GM19238 (cell line): Measurements from ENCODE around the gene SEMA3A.

Source experiments
- DNase-seq: peaks from one replicate; pipeline ENCODE4 v3.0.0; 2011; ENCODE audit warnings: low spot score; ENCODE audit not compliant: insufficient read length

Gene SEMA3A

DNA sequence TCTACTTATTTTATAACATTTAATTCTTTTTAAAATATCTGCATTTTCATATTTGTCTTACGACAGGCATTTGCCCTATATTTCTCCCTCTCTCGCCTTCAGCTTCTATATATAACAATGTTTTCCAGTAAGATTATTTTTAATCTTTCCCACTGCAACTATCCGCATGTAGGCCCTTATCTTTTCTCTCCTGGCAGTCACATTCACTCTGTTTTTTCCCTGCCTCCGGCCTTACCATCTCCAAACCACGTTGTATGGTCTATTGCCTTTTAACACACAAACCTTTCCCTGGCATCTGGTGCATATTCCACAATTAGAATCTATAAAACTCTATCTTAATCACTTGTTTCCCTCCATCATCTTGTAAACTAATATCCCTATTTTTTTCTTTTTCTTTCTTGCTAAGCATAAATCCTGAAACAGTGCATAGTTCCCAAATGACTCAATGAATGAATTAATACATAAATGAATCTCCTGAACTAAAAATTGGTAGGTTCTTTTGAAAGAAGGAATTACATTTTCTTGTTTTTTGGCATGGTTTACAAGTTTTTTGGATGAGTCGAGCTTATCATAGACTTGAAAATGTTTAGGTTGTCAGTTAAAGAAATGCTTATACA lies 173.2 kb downstream of the SEMA3A start:
- no peak for DNase-seq

DNA sequence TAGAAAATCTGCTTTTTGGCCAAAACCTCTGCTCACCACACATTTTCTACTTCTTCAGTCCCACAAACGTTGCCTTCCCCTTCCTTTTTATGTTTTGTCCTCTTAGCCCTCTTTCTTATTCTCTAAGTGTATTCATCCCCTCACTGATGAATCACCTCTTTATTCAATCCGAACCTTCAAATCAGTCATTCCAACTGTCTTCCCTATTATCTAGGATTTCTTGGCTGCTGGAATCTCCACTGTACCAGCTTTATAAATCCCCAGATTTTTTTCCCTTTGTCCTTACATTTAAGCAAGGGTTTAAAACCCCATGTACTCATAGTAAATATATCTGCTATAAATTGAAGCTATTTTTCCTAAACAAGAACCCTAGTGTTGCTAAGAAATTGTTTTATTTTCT lies 176.9 kb downstream of the SEMA3A start:
- DNase-seq = no peak

DNA sequence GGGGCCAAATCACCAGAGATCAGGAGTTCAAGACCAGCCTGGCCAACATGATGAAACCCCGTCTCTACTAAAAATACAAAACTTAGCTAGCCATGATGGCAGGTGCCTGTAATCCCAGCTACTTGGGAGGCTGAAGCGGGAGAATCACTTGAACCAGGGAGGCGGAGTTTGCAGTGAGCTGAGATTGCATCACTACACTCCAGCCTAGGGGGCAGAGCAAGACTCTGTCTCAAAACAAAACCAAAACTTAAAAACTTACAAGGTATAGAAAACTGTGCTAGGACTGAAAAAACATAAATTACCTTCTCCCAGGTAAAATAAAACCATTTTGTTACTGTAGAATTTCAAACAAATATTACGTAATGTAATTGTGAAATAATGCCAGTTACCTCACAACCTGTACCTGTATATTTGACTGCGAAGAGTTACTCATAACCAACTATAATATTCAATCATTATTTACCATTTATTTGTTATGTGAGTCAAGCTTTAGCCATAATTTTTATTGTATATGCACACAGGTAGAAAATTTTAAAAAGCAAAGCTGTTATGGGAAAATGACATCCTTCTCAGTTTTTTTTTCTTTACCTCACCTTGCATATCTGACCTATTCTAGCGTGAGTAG lies 180.9 kb downstream of the SEMA3A start:
- no peak for DNase-seq

DNA sequence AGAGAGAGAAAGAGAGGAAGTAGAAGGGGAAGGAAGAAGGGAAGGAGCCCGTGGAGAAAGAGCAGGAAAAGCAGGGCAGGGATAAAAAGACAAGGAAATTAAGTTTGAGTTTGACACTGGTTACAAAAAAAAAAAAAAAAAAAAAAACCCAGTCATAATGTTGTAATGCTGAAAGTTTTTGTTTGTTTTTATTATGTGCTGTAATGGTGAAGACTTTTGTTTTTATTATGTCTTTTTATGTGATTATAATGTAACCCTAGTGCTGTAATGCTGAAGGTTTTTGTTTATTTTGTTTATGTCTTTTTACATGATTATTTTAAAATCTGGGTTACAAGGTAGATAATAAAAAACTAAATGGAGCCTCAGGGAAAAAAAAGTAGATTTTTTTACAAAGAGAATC lies 184.8 kb downstream of the SEMA3A start:
- no peak for DNase-seq

DNA sequence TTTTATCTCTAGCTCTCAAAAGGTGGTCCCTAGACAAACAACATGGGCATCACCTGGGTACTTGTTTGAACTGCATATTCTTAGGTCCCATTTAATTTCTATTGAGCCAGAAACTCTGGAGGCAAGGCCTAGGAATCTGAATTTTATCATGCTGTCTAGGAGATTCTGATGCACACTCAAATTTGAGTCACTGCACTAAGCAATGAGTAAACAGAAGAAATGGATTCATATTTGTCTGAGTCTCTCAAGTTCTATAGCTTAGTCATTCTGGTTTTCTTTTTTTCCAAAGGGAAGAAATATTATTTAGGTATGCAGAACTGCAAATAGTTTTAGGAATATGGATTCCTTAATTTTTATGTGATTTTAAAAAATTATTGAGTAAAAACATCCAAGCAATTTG lies 185.5 kb downstream of the SEMA3A start:
- no peak for DNase-seq

DNA sequence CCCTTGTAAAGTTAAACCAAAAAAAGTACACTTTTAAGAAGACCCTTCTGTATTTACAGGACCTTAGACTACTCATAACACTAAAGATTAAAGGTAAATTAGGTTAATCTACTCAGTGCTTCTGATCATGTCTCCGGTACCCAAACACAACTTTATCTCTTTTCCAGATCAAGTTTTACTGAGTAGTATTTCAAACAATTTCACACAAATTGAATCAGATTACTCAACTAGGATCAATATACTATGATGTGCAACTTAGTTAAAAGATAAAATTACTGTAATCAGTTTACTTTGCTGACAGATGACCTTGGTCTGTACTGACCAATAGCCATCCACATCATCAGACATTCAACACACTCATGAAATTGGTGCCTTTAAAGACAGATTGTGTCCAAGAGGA lies 191.4 kb downstream of the SEMA3A start:
- DNase-seq = no peak

DNA sequence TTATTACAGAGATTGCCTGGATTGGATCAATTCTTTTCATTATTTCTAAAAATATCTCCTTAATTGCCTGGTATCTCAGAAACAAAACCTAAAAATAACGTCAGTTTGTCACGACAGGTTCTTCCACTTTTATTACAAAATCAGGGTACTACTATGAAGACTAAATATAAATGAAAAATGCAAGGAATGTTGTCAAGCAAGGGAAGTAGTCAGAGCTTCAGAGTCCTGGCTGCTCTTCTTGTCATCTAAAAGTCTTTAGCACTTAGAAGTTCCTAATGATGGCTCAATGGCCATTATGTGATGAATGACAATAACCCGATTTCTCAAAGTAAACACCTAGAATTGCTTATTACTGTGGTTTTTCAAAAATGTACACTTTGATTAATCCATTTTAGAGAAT lies 192.2 kb downstream of the SEMA3A start:
- no peak for DNase-seq

DNA sequence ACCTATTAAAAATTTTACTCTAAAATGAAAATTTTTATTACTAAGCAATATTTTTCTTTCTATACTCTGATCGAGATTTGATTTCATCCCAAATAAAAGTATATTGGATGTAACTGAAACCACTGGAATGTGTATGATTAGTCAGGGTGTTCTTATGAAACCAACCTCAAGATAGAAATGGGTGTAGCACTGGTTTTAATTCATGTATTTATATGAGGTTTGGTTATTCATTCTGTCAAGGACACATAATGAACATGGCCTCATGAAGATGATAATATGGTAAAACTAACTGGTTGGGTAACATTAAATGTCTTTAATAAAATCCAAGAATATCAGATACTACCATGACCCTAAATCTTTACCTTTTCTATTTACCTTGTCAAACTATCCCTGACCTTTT lies 197.7 kb downstream of the SEMA3A start:
- DNase-seq = no peak

DNA sequence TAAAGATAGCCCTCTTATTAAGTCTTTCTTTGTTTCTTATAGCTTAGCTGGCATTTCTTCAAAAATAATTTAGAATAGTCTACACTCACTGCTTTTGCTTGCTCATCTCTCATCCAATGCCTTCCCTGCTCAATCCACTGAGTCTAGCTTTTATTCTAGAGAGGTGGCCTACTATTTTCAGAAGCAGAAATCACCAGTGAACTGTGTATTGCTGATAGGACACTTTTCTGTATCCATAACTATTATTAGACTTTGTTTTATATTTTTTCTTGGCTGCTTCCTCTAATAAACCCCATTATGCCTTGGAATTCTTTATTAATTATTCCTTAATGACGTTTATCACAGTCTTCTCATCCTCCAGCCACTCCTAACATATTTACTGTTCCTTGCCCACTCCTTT lies 206.8 kb downstream of the SEMA3A start:
- DNase-seq = no peak

DNA sequence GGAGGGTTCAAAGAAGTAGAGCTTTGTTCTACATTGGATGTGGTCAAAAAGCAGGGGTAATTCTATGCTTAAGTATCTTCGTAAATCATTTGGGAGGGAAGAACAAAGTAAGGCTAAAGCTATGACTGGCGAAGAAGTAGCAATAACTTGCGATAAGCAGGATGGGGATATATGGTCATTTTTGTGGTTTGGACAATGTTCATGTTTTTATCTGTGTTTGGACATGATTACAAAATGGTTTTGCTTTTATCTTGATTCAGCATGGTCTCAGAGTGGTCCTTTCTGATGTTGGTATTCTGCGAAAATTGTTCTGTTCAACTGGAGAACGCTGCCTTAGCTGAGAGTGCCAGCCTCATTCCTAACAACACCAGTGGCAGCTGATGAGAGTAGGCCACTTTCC lies 208.8 kb downstream of the SEMA3A start:
- DNase-seq = no peak

DNA sequence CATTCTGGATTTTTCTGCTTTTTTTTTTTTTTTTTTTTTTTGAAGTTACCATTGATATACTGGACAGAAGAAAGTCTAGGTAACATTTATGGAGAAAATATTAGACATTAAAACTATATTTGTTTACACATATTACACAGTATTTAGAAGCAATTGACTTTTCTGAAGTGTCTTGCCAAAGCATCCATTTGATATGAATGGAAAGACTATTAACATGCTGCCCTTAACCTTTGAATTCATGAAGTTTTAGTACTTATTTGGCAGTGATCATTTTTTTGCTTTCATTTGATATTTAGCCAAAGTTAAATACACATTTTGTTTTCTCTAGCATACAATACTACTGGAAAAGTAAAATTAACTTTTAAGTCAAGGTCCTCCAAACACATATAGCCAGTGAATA lies 210.0 kb downstream of the SEMA3A start:
- no peak for DNase-seq

DNA sequence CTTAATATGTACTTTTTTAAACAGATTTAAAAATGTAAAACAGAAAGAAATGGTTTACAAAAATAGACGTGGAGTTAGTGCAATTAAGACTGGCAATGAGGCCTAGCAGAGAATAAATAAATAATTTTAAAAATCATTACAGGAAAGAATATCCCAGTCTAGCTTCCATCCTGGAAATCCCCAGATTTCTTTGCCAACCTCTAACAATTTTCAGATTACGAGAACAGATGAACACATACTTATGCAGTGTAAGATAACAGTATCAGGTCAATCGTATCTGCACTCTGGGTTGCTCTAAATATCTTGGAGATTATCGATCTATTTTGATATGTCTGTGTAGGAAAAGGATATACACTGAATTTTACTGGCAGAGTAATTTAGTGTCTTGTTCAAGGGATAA lies 210.5 kb downstream of the SEMA3A start:
- no peak for DNase-seq

DNA sequence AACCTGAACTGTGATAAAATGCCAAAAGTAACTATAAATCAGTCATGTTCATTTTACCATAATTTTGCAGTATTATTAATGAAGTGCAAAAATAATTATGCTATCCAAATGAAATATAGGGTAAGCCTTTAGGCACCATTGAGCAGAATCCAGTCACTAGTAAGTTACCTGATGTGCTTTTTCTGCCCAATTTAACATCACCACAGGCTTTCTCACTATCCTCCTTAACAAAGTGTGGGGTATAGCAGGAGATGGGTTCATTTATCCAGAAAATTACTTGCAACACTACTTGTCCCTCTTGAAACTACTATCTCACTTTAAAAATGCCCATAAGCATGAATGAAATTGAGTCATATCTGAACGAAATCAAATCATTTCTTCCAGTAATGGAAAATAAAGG lies 211.0 kb downstream of the SEMA3A start:
- no peak for DNase-seq

DNA sequence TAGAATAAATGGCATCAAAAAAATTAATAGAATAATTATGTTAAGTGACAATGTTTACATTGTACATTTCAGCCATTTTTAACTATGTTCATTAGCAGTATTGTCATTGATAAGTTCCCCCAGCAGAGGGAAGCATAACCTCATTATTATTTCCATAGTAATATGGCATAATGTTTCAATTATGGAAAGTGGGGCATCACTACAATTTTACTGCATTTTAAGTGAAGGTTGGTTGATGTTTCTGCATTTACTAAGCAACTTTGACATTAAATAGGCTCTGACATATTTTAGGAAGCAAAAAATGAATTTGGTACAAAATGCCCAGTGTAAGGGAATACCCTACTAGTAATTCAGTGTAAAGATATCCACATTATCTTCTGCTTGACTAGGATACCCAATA lies 218.3 kb downstream of the SEMA3A start:
- no peak for DNase-seq

DNA sequence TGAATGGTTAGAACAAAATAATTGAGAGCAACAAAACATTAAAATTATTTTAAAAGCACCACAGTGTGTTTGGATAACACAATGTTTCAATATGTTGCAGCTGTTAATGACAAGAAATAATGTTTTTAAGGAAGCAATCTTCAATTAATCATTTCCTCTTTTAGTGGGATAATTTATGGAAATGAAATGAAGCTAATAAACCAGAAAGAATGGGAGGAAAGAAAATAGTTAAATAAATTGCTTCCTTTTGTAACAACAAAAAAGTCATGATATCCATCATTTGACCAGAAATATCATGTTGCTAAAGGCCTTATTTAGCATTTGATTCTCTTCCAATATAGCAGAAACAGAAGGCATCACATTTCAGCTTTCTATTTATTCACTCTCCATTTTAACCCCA lies 224.5 kb downstream of the SEMA3A start:
- no peak for DNase-seq

DNA sequence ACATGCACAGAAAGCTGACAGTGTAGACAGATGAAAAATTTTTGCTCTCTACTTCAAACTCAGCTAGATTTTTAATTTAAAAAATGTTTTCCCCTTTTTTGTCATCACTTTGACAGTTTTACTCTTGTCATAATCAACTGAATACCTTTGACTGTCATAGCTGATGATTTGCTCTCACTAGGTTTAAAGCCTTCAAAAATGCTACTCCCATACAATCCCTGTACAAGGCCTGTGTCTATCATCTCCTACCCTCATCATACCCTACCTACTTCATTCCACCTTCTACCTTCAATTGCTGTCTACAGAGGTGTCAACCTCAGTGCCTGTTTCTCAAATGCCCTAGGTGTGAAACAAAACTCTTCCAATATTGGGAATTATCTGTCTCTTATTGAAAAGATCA lies 230.3 kb downstream of the SEMA3A start:
- DNase-seq = no peak

DNA sequence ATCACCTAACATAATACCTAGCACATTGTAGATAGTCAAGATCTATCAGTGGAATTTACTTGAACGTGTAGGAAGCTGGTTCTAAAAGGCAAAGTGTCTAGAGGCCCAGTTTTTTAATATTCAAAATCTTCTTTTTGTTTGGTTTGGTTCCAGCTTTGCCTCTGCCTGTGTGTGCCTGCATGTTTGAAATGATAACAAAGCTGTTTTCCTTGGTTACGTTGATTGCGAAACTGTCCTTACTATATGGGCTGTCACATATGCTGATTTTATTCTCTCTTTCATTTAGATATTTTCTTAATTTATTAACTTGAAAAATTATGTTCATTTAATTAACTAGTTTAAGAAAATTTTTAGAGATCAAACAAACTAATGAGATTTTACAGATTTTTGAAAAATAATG lies 237.3 kb downstream of the SEMA3A start:
- DNase-seq = no peak

DNA sequence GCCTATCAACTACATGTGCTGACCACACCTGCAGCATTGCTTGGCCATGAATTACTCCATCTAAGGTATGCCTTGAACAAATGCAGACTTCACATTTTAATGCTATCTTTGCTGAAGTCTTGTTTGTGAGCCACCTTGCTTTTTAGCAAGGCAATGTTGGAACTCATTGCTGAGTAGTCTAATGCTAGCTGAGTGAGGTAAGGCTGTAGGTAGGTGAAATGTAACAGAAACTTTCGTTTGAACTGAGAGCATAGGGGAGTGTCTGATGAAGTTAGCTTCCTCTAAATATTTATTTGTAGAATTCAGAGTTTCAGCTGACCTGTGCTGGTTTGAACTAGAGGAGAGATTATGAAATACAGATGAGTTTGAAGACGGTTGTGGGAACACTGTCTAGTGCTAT lies 238.5 kb downstream of the SEMA3A start:
- DNase-seq = no peak

DNA sequence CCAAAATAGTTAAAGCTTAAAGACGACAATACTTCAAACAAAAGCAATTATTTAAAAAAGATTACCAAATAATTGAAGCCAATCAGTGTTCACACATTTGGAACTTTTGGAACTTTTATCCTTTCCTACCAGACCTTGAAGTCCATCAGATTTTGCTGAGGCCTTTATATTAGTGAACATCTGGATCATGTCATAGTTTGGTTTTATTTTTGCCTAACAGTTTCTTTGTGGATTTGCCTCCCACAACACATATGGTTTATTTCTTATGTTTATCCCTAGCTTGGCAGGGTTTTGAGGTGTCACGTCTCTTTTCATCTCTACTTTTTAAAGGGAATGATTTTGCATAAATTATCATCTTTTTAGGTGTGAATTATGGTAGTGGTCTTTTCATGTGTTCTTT lies 242.4 kb downstream of the SEMA3A start:
- no peak for DNase-seq

DNA sequence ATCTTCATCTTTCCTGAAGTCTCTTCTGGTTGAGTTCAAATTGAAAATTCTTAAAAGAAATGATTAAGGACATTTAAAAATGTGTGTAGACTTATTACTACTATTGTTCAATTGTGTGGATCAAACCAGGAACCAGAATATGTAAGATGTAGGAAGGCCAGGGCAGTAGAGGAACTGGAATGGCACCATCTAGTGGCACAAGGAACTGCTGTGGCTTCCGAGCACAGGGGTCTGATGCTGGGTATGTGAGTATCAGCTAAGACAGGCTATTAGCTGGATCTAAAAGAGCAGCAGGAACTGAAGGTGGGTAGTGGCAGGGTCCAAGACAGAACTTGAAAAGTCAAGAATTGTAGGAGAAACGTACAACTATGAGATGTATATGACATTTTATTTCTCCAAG lies 247.3 kb downstream of the SEMA3A start:
- DNase-seq = peak; percentile 1

DNA sequence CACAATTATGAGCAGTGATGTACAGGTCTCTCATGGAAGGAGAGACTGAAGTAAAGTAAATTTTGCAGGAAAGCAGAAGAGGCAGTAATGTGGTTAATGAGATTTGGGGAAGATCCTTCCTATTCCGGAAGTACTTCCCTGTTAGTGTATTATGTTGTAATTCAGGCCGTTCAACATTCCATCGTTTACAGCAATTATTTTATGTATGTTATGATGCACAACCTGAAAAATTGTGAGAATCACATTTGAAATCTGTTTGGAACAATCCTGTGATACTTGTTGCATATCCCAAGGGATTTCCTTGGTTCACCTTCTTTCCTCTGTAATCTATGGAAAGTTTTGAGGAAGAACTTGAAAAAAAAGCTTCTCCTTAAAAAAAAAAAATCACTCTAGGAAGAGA lies 247.8 kb downstream of the SEMA3A start:
- no peak for DNase-seq

DNA sequence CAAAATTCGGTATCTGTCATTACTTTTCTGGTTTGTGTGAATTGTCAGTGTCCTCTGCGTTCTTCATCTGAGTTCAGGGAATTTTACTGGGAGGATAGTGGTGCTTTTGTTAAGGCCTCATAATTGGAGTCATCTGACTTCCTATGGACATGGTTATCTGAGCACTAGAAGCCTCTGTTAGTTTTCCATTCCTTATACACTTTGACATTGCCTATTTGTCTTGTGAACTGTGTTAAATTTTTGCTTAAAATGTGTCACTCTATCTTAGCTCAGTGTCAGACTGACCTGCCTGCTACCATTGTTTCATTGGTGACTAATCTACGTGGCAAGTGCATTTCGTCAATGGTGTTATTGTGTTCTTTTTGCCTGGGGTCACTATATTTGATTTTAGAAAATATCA lies 253.3 kb downstream of the SEMA3A start:
- no peak for DNase-seq

DNA sequence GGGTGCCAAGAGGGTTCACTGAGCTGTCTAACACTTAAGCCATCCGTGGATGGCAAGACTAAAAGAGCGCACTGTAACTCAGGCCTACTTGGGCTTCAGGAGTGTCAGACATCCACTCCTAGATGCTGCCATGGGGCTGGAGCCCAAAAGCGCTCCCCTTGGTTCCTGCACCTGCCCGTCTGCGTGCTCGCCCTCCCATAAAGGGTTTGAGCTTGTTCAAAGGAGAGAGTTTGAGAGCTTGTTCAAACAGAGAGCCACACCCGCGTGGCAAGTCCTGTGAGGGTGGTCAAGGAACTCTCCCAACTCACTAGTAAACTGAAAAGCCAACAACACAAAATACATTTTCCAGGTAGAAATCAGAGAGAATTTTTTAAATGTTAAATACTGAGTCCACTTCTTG lies 256.7 kb downstream of the SEMA3A start:
- DNase-seq = no peak
